ENCODE results near the gene TEX9. TPM values are rescaled to one million over a fixed set of nuclear protein-coding genes. Genes with fewer than 3 reads are reported as not detected.
A peak's percentile ranks its signal among the peaks of the same experiment; 100 is the strongest.

TEX9 gene
- total RNA-seq, 4 donors from 2014 or later = 4.3 to 18.0 (median 7.9) TPM

- intact Hi-C loops (cut with DNase I) = no loop called here
- TF ChIP-seq CTCF (IDR thresholded peaks at IDR 0.05) = no peak
- TF ChIP-seq POLR2A (IDR thresholded peaks at IDR 0.05) = no peak
Observed at GRCh38 chr15:56467616-56468015, 102.4 kb downstream of the TEX9 start.

GRCh38 chr15:56468401-56468800, 103.2 kb downstream of the TEX9 start:
- Histone ChIP-seq H3K27me3 (no peaks in the 10 kb centered on the region), H3K9me3 (no peaks in the 10 kb centered on the region), H3K4me1 (peaks cover 0 to 20% (median 5%) of the 10 kb centered on the region in 3 donors), H3K27ac (no peak overlapping the region), H3K36me3 (no peaks in the 10 kb centered on the region), H3K4me3 (peak overlapping the region in 3 of 4 donors; percentile 17 to 54 (median 19))
- no peak for DNase-seq
- WGBS, 2 donors = 7 to 22% methylated on average over 2 of the region's 2 CpGs
- no peak for TF ChIP-seq POLR2A (IDR thresholded peaks at IDR 0.05)
- no peak for TF ChIP-seq CTCF (IDR thresholded peaks at IDR 0.05)
- intact Hi-C loops (cut with DNase I) = no loop called here

More at GRCh38 chr15:56467616-56468015, 102.4 kb downstream of the TEX9 start:
- H3K4me3 ChIP-seq = no peak overlapping the region
- peaks cover 0 to 20% (median 5%) of the 10 kb centered on the region in 3 donors for H3K4me1 ChIP-seq
- DNase-seq = no peak
- WGBS, 2 donors = 64 to 67% methylated on average over 3 of the region's 3 CpGs
- H3K27me3 ChIP-seq = no peaks in the 10 kb centered on the region
- H3K36me3 ChIP-seq = no peaks in the 10 kb centered on the region
- no peaks in the 10 kb centered on the region for H3K9me3 ChIP-seq
- no peak overlapping the region for H3K27ac ChIP-seq

- no peaks in the 10 kb centered on the region for H3K36me3 ChIP-seq
Observed at GRCh38 chr15:56469483-56469882, 104.3 kb downstream of the TEX9 start.

GRCh38 chr15:56471440-56472069, 106.3 kb downstream of the TEX9 start:
- 81 to 85% methylated on average over 5 of the region's 5 CpGs for WGBS, 2 donors
- no peaks in the 10 kb centered on the region for H3K4me1 ChIP-seq
- TF ChIP-seq POLR2A (IDR thresholded peaks at IDR 0.05) = no peak
- TF ChIP-seq CTCF (IDR thresholded peaks at IDR 0.05) = no peak
- H3K36me3 ChIP-seq = no peaks in the 10 kb centered on the region
- no peak overlapping the region for H3K27ac ChIP-seq
- no peak overlapping the region for H3K4me3 ChIP-seq
- no peaks in the 10 kb centered on the region for H3K27me3 ChIP-seq
- DNase-seq = no peak
- H3K9me3 ChIP-seq = no peaks in the 10 kb centered on the region
- intact Hi-C loops (cut with DNase I) = no loop called here

More at GRCh38 chr15:56469483-56469882, 104.3 kb downstream of the TEX9 start:
- H3K27me3 ChIP-seq = no peaks in the 10 kb centered on the region
- no peak for DNase-seq
- H3K9me3 ChIP-seq = no peaks in the 10 kb centered on the region
- no peak for TF ChIP-seq POLR2A (IDR thresholded peaks at IDR 0.05)
- peaks cover 0 to 11% (median 2%) of the 10 kb centered on the region in 3 donors for H3K4me1 ChIP-seq
- no peak overlapping the region for H3K27ac ChIP-seq
- intact Hi-C loops (cut with DNase I) = no loop called here
- no peak overlapping the region for H3K4me3 ChIP-seq

GRCh38 chr15:56472278-56472677, 107.1 kb downstream of the TEX9 start:
- Histone ChIP-seq H3K36me3 (no peaks in the 10 kb centered on the region), H3K4me1 (no peaks in the 10 kb centered on the region), H3K4me3 (no peak overlapping the region), H3K27ac (no peak overlapping the region), H3K27me3 (no peaks in the 10 kb centered on the region), H3K9me3 (no peaks in the 10 kb centered on the region)
- 86 to 98% methylated on average over 2 of the region's 2 CpGs for WGBS, 2 donors
- TF ChIP-seq POLR2A (IDR thresholded peaks at IDR 0.05) (no peak), CTCF (IDR thresholded peaks at IDR 0.05) (no peak)
- intact Hi-C loops (cut with DNase I) = no loop called here
- no peak for DNase-seq

GRCh38 chr15:56473017-56473416, 107.8 kb downstream of the TEX9 start:
- intact Hi-C loops (cut with DNase I) = no loop called here
- Histone ChIP-seq H3K4me1 (no peaks in the 10 kb centered on the region), H3K36me3 (no peaks in the 10 kb centered on the region), H3K27ac (no peak overlapping the region), H3K27me3 (no peaks in the 10 kb centered on the region), H3K4me3 (no peak overlapping the region), H3K9me3 (no peaks in the 10 kb centered on the region)
- TF ChIP-seq POLR2A (IDR thresholded peaks at IDR 0.05) = no peak
- TF ChIP-seq CTCF (IDR thresholded peaks at IDR 0.05) = no peak
- DNase-seq = no peak
- WGBS, 2 donors = 74 to 88% methylated on average over 1 of the region's 1 CpG

Measured in esophagus squamous epithelium (tissue), 5 donors.